Measurements from ENCODE around the gene R3HDML. TPM values are rescaled to one million over a fixed set of nuclear protein-coding genes. Genes with fewer than 3 reads are reported as not detected.

Gene R3HDML
- total and polyA plus RNA-seq, 2 of the 13 experiments (the other 11 are each of a cell fraction or from before 2014, with no cell fraction given): not detected

DNA sequence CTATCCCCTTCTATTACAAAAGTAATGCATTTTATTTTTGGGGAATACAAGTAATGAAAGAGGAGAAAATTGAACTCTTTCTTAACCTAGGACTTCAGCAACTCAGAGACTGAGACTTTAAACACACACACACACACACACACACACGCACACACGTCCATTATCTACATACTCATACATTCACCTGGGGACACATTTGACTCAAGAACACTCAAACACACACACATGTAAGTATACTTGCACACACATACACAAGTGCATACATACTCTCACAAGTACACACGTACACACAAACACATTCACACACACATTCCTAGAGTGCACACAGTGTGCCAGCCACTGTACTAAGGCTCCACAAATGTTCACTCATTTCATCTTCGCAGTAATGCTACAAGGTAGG is 2.1 kb upstream of the R3HDML start (continued):
- TF ChIP-seq, protein P1, sequence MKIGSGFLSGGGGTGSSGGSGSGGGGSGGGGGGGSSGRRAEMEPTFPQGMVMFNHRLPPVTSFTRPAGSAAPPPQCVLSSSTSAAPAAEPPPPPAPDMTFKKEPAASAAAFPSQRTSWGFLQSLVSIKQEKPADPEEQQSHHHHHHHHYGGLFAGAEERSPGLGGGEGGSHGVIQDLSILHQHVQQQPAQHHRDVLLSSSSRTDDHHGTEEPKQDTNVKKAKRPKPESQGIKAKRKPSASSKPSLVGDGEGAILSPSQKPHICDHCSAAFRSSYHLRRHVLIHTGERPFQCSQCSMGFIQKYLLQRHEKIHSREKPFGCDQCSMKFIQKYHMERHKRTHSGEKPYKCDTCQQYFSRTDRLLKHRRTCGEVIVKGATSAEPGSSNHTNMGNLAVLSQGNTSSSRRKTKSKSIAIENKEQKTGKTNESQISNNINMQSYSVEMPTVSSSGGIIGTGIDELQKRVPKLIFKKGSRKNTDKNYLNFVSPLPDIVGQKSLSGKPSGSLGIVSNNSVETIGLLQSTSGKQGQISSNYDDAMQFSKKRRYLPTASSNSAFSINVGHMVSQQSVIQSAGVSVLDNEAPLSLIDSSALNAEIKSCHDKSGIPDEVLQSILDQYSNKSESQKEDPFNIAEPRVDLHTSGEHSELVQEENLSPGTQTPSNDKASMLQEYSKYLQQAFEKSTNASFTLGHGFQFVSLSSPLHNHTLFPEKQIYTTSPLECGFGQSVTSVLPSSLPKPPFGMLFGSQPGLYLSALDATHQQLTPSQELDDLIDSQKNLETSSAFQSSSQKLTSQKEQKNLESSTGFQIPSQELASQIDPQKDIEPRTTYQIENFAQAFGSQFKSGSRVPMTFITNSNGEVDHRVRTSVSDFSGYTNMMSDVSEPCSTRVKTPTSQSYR (CRISPR knock-in tag; IDR thresholded peaks at IDR 0.05; ENCODE audit: borderline replicate concordance): no peak
- TF ChIP-seq KLF13 (CRISPR knock-in tag; IDR thresholded peaks at IDR 0.05) (no peak), MAZ (IDR thresholded peaks at IDR 0.05; ENCODE audit: borderline replicate concordance, low read depth, low read length) (no peak), MAZ (CRISPR knock-in tag; IDR thresholded peaks at IDR 0.05; ENCODE audit: low read depth) (no peak), TCF7 (IDR thresholded peaks at IDR 0.05; ENCODE audit: low read depth) (no peak), SUZ12 (IDR thresholded peaks at IDR 0.05; ENCODE audit: low read depth, low read length) (no peak), THYN1 (CRISPR knock-in tag; IDR thresholded peaks at IDR 0.05; ENCODE audit: borderline replicate concordance, low read depth) (no peak), ZNF768 (CRISPR knock-in tag; IDR thresholded peaks at IDR 0.05) (no peak), STAT5B (CRISPR knock-in tag; IDR thresholded peaks at IDR 0.05) (no peak), TCF12 (IDR thresholded peaks at IDR 0.05) (no peak), TCF12 (CRISPR knock-in tag; IDR thresholded peaks at IDR 0.05) (no peak), RAD51 (IDR thresholded peaks at IDR 0.05; ENCODE audit: borderline replicate concordance) (0 out of 2 replicates have a peak, but pooled peaks have one; percentile 13), TMF1 (CRISPR knock-in tag; IDR thresholded peaks at IDR 0.05; ENCODE audit: low read depth) (no peak), SOX6 (IDR thresholded peaks at IDR 0.05) (peak; percentile 56; the same call in 1 of the 2 replicates), SOX6 (CRISPR knock-in tag; IDR thresholded peaks at IDR 0.05) (no peak), JUN (CRISPR knock-in tag; IDR thresholded peaks at IDR 0.05) (no peak), TOPORS (CRISPR knock-in tag; IDR thresholded peaks at IDR 0.05) (no peak), U2AF2 (IDR thresholded peaks at IDR 0.05; ENCODE audit: low read depth, low read length) (no peak), MIER2 (CRISPR knock-in tag; IDR thresholded peaks at IDR 0.05) (no peak)
- TF ChIP-seq, protein P2, sequence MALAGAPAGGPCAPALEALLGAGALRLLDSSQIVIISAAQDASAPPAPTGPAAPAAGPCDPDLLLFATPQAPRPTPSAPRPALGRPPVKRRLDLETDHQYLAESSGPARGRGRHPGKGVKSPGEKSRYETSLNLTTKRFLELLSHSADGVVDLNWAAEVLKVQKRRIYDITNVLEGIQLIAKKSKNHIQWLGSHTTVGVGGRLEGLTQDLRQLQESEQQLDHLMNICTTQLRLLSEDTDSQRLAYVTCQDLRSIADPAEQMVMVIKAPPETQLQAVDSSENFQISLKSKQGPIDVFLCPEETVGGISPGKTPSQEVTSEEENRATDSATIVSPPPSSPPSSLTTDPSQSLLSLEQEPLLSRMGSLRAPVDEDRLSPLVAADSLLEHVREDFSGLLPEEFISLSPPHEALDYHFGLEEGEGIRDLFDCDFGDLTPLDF (CRISPR knock-in tag; IDR thresholded peaks at IDR 0.05): no peak
- TF ChIP-seq, protein P3, sequence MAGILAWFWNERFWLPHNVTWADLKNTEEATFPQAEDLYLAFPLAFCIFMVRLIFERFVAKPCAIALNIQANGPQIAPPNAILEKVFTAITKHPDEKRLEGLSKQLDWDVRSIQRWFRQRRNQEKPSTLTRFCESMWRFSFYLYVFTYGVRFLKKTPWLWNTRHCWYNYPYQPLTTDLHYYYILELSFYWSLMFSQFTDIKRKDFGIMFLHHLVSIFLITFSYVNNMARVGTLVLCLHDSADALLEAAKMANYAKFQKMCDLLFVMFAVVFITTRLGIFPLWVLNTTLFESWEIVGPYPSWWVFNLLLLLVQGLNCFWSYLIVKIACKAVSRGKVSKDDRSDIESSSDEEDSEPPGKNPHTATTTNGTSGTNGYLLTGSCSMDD (CRISPR knock-in tag; IDR thresholded peaks at IDR 0.05): no peak
- TF ChIP-seq, protein P4, sequence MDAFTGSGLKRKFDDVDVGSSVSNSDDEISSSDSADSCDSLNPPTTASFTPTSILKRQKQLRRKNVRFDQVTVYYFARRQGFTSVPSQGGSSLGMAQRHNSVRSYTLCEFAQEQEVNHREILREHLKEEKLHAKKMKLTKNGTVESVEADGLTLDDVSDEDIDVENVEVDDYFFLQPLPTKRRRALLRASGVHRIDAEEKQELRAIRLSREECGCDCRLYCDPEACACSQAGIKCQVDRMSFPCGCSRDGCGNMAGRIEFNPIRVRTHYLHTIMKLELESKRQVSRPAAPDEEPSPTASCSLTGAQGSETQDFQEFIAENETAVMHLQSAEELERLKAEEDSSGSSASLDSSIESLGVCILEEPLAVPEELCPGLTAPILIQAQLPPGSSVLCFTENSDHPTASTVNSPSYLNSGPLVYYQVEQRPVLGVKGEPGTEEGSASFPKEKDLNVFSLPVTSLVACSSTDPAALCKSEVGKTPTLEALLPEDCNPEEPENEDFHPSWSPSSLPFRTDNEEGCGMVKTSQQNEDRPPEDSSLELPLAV (CRISPR knock-in tag; conservative IDR thresholded peaks at IDR 0.05; ENCODE audit: low read depth): no peak
- TF ChIP-seq, protein P5, sequence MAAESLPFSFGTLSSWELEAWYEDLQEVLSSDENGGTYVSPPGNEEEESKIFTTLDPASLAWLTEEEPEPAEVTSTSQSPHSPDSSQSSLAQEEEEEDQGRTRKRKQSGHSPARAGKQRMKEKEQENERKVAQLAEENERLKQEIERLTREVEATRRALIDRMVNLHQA (CRISPR knock-in tag; IDR thresholded peaks at IDR 0.05): no peak
- TF ChIP-seq, protein P6, sequence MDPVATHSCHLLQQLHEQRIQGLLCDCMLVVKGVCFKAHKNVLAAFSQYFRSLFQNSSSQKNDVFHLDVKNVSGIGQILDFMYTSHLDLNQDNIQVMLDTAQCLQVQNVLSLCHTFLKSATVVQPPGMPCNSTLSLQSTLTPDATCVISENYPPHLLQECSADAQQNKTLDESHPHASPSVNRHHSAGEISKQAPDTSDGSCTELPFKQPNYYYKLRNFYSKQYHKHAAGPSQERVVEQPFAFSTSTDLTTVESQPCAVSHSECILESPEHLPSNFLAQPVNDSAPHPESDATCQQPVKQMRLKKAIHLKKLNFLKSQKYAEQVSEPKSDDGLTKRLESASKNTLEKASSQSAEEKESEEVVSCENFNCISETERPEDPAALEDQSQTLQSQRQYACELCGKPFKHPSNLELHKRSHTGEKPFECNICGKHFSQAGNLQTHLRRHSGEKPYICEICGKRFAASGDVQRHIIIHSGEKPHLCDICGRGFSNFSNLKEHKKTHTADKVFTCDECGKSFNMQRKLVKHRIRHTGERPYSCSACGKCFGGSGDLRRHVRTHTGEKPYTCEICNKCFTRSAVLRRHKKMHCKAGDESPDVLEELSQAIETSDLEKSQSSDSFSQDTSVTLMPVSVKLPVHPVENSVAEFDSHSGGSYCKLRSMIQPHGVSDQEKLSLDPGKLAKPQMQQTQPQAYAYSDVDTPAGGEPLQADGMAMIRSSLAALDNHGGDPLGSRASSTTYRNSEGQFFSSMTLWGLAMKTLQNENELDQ (CRISPR knock-in tag; IDR thresholded peaks at IDR 0.05; ENCODE audit: borderline replicate concordance): no peak

All from HepG2 (cell line).